Adrenal gland (tissue), 5 donors: ENCODE data around the gene VAC14.

ENCODE experiments used
- POLR2A ChIP-seq, 2 donors: fragments of 450-650 bp; IDR thresholded peaks; one replicate each; pipeline ENCODE4 v1.6.1; 2017; ENCODE audit warnings: antibody characterized with exemption in 2 of 2, mild to moderate bottlenecking in 2 of 2, moderate library complexity in 1 of 2
- TF ChIP-seq, protein P1 (sequence below), 6 experiments: fragments of 450-650 bp in 4 of 6; fragments of 200-600 bp in 2 of 6; sonication (generic) in 1 of 6; IDR thresholded peaks; 1 replicate in 5 of 6; 2 replicates in 1 of 6; pipeline versions ENCODE4 v1.5.1 to v1.8.0; 2016 to 2021; ENCODE audit warnings: antibody characterized with exemption in 6 of 6, mild to moderate bottlenecking in 2 of 6, moderate library complexity in 1 of 6
- donor health status: DM: no; HTN: no; CAD: no.

DNA sequence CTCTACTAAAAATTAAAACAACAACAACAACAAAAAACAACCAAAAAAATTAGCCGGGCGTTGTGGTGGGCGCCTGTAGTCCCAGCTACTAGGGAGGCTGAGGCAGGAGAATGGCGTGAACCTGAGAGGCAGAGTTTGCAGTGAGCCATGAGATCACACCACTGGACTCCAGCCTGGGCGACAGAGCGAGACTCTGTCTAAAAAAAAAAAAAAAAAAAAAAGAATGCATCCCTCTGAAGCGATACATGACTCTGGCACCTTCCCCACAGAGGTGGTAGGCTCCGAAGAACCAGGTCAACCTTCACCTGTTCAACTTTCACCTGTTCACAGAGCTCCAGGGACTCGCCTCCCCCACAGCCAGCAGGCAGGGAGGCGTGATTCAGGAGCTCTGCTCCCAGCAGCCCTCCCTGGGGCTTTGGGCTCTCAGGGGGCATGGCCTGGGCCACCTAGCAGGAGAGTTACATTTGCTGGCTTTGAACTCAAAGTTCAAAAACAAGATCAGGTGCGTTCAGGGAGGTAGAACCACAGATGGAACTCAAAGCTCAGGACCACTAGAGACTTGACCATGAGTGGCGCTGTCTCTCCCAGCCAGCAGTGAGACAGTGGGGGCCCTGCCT, 5.6 kb downstream of the VAC14 start:
- TF ChIP-seq POLR2A (IDR thresholded peaks at IDR 0.05), result no peak
- TF ChIP-seq, protein P1, sequence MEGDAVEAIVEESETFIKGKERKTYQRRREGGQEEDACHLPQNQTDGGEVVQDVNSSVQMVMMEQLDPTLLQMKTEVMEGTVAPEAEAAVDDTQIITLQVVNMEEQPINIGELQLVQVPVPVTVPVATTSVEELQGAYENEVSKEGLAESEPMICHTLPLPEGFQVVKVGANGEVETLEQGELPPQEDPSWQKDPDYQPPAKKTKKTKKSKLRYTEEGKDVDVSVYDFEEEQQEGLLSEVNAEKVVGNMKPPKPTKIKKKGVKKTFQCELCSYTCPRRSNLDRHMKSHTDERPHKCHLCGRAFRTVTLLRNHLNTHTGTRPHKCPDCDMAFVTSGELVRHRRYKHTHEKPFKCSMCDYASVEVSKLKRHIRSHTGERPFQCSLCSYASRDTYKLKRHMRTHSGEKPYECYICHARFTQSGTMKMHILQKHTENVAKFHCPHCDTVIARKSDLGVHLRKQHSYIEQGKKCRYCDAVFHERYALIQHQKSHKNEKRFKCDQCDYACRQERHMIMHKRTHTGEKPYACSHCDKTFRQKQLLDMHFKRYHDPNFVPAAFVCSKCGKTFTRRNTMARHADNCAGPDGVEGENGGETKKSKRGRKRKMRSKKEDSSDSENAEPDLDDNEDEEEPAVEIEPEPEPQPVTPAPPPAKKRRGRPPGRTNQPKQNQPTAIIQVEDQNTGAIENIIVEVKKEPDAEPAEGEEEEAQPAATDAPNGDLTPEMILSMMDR (IDR thresholded peaks at IDR 0.05), result no peak
